Measurements from ENCODE around the gene TMEM200C. TPM values are rescaled to one million over a fixed set of nuclear protein-coding genes. Genes with fewer than 3 reads are reported as not detected.

TMEM200C gene
- total RNA-seq, 1 donor from 2014 or later = 0.50 TPM

GRCh38 chr18:5891854-5892215 is 3.5 kb downstream of the TMEM200C start:
- no peak for TF ChIP-seq CTCF (IDR thresholded peaks at IDR 0.05)
- DNase-seq = no peak
- Histone ChIP-seq H3K36me3 (no peaks in the 10 kb centered on the region), H3K27ac (no peak overlapping the region), H3K4me1 (peaks cover 12% of the 10 kb centered on the region), H3K27me3 (ENCODE audit: low read depth) (peaks cover 63% of the 10 kb centered on the region), H3K9me3 (no peaks in the 10 kb centered on the region), H3K4me3 (no peak overlapping the region)
- intact Hi-C loops (cut with DNase I) = no loop called here
- no peak for ATAC-seq

- no peak for ATAC-seq
- intact Hi-C loops (cut with DNase I) = no loop called here
- Histone ChIP-seq H3K27ac (no peak overlapping the region), H3K36me3 (no peaks in the 10 kb centered on the region), H3K27me3 (ENCODE audit: low read depth) (peaks cover 57% of the 10 kb centered on the region), H3K4me3 (peak overlapping the region; percentile 55), H3K9me3 (no peaks in the 10 kb centered on the region), H3K4me1 (peaks cover 12% of the 10 kb centered on the region)
- DNase-seq = no peak
- no peak for TF ChIP-seq CTCF (IDR thresholded peaks at IDR 0.05)
These were observed 4.0 kb downstream of the TMEM200C start for GRCh38 chr18:5891184-5891853.

GRCh38 chr18:5890331-5891183 is 4.8 kb downstream of the TMEM200C start:
- DNase-seq (peak; percentile 62), ATAC-seq (peak; percentile 94 to 96)
- H3K4me3 ChIP-seq = peak overlapping the region; percentile 55
- TF ChIP-seq CTCF (IDR thresholded peaks at IDR 0.05) = peak; percentile 46
- H3K36me3 ChIP-seq = no peaks in the 10 kb centered on the region
- intact Hi-C loops (cut with DNase I) = no loop called here
- H3K9me3 ChIP-seq = no peaks in the 10 kb centered on the region
- no peak overlapping the region for H3K27ac ChIP-seq
- H3K27me3 ChIP-seq (ENCODE audit: low read depth) = peaks cover 50% of the 10 kb centered on the region
- H3K4me1 ChIP-seq = peaks cover 9% of the 10 kb centered on the region

- ATAC-seq = no peak
- Histone ChIP-seq H3K4me3 (no peak overlapping the region), H3K36me3 (no peaks in the 10 kb centered on the region), H3K27me3 (ENCODE audit: low read depth) (peaks cover 8% of the 10 kb centered on the region), H3K27ac (no peak overlapping the region), H3K4me1 (no peaks in the 10 kb centered on the region), H3K9me3 (no peaks in the 10 kb centered on the region)
- no peak for DNase-seq
- intact Hi-C loops (cut with DNase I) = no loop called here
- no peak for TF ChIP-seq CTCF (IDR thresholded peaks at IDR 0.05)
These were observed 10.0 kb downstream of the TMEM200C start for GRCh38 chr18:5885361-5885760.

- Histone ChIP-seq H3K4me1 (no peaks in the 10 kb centered on the region), H3K27me3 (ENCODE audit: low read depth) (peaks cover 3% of the 10 kb centered on the region), H3K9me3 (no peaks in the 10 kb centered on the region), H3K36me3 (no peaks in the 10 kb centered on the region), H3K27ac (no peak overlapping the region), H3K4me3 (no peak overlapping the region)
- no peak for DNase-seq
- TF ChIP-seq CTCF (IDR thresholded peaks at IDR 0.05) = no peak
- intact Hi-C loops (cut with DNase I) = no loop called here
- ATAC-seq = no peak
These were observed 10.9 kb downstream of the TMEM200C start for GRCh38 chr18:5884375-5884774.
